Mononuclear cell (primary cell): ENCODE data around the gene PRKCQ. TPM values are rescaled to one million over a fixed set of nuclear protein-coding genes. Genes with fewer than 3 reads are reported as not detected.

Experiments used
- H3K27me3 ChIP-seq: 2 replicates; pipeline ENCODE4 v1.6.0; 2011; ENCODE audit warnings: low read length, control low read depth; ENCODE audit not compliant: insufficient read depth
- H3K4me1 ChIP-seq: 2 replicates; pipeline ENCODE4 v1.5.1; 2011; ENCODE audit warnings: mild to moderate bottlenecking, low read length, control low read depth; ENCODE audit not compliant: insufficient read depth
- H3K4me3 ChIP-seq: 2 replicates; pipeline ENCODE4 v1.5.1; 2011; ENCODE audit warnings: mild to moderate bottlenecking, low read length, moderate library complexity
- H3K9me3 ChIP-seq: 2 replicates; pipeline ENCODE4 v1.5.1; 2011; ENCODE audit warnings: low read depth, mild to moderate bottlenecking, control low read depth, low read length
- total RNA-seq: library from RNA; depleted of rRNA; stranded (reverse); fragments of >200 nt; gene quantifications from one replicate; pipeline ENCODE4 v1.2.3, GENCODE V29; 2012

Gene PRKCQ
- total RNA-seq, 1 donor, result 43.2 TPM

DNA sequence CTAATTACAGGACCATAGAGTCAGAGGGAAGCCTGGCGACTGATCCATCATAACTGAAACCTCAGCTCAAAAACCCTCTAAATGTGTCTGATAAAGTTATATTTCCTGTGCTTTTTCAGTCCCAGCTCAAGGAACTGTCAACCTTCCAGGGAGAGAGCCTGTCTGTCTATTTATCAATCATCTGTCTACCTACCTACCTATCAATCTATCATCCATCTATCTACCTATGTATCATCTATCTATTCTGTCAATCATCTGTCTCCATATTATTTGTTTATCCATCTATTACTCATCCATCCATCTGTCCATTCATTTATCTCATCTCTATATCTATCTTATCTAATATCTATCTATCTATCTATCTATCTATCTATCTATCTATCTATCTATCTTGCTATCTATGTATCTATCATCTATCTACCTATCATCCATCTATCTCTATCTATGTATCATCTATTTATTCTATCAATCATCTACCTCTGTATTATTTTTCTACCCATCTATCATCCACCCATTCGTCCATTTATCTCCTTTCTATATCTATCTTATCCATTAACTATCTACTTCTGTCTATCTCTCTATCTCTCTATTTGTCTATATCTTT is 161.4 kb downstream of the PRKCQ start:
- Histone ChIP-seq H3K4me3 (no peak overlapping the region), H3K4me1 (no peaks in the 10 kb centered on the region), H3K27me3 (no peaks in the 10 kb centered on the region), H3K9me3 (no peaks in the 10 kb centered on the region)

DNA sequence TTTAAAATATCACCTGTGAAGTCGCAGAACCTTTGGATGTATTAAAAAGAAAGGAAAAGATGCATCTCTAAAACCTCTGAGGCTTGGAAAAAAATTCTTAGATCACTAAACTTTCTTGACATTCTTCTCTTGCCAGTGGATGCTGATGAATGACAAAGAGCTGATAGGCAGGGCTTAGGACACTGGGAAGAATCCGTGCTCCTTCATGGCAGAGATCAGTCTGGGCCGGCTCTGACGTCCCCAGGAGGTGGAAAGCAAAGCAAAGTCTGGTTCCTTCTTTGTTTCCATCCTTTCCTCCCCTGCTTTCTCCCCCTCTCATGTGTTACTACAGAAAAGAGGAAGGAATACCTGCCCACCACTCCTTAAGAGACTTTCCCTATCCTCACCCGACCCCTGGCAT is 161.9 kb downstream of the PRKCQ start:
- H3K4me3 ChIP-seq, result no peak overlapping the region
- no peaks in the 10 kb centered on the region for H3K27me3 ChIP-seq
- no peaks in the 10 kb centered on the region for H3K4me1 ChIP-seq
- no peaks in the 10 kb centered on the region for H3K9me3 ChIP-seq

GRCh38 chr10:6416892-6417512 is 163.1 kb downstream of the PRKCQ start:
- H3K9me3 ChIP-seq, result no peaks in the 10 kb centered on the region
- H3K27me3 ChIP-seq, result no peaks in the 10 kb centered on the region
- no peak overlapping the region for H3K4me3 ChIP-seq
- H3K4me1 ChIP-seq, result no peaks in the 10 kb centered on the region

- peaks cover 16% of the 10 kb centered on the region for H3K4me1 ChIP-seq
- no peaks in the 10 kb centered on the region for H3K9me3 ChIP-seq
- no peaks in the 10 kb centered on the region for H3K27me3 ChIP-seq
- no peak overlapping the region for H3K4me3 ChIP-seq
Measured at GRCh38 chr10:6411436-6411835, 168.6 kb downstream of the PRKCQ start.

- Histone ChIP-seq H3K4me3 (no peak overlapping the region), H3K4me1 (peaks cover 16% of the 10 kb centered on the region), H3K9me3 (no peaks in the 10 kb centered on the region), H3K27me3 (no peaks in the 10 kb centered on the region)
Measured at GRCh38 chr10:6410830-6411229, 169.2 kb downstream of the PRKCQ start.

GRCh38 chr10:6409971-6410643 is 170.0 kb downstream of the PRKCQ start:
- no peak overlapping the region for H3K4me3 ChIP-seq

GRCh38 chr10:6408799-6409198 is 171.3 kb downstream of the PRKCQ start:
- Histone ChIP-seq H3K27me3 (no peaks in the 10 kb centered on the region), H3K4me1 (peaks cover 16% of the 10 kb centered on the region), H3K9me3 (no peaks in the 10 kb centered on the region), H3K4me3 (no peak overlapping the region)

More at GRCh38 chr10:6409971-6410643, 170.0 kb downstream of the PRKCQ start:
- Histone ChIP-seq H3K27me3 (no peaks in the 10 kb centered on the region), H3K4me1 (peaks cover 16% of the 10 kb centered on the region), H3K9me3 (no peaks in the 10 kb centered on the region)

DNA sequence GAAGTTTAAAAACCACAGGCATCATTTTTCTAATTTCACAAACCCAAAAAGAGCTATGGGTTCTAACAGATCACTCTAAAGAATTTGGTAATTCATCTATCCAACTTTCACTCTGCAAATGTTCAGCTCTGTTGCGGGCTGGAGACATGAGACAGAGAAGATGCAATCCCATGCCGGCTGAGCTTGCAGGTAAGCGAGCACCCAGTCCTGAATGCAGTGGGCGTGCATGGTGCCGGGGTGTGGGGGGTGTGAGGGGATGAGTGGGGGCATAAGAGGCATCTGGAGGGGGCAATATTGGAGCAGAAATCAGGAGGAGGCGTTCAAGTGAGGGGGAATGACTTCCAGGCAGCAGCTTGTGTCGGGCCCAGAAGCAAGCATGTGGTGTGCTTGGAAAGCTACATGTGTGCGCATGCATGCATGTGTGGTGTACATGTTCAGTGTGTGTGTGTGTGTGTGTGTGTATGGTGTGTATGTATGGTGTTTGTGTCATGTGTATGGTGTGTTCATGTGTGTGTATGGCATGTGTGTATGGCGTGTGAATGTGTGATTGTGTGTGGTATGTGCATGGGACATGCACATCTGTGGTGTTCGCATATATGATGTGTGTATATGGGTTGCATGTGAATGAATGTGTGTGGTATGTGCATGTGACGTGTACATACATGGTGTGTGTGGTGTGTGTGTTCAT is 172.9 kb downstream of the PRKCQ start:
- Histone ChIP-seq H3K4me3 (no peak overlapping the region), H3K4me1 (peaks cover 16% of the 10 kb centered on the region), H3K9me3 (no peaks in the 10 kb centered on the region), H3K27me3 (no peaks in the 10 kb centered on the region)

DNA sequence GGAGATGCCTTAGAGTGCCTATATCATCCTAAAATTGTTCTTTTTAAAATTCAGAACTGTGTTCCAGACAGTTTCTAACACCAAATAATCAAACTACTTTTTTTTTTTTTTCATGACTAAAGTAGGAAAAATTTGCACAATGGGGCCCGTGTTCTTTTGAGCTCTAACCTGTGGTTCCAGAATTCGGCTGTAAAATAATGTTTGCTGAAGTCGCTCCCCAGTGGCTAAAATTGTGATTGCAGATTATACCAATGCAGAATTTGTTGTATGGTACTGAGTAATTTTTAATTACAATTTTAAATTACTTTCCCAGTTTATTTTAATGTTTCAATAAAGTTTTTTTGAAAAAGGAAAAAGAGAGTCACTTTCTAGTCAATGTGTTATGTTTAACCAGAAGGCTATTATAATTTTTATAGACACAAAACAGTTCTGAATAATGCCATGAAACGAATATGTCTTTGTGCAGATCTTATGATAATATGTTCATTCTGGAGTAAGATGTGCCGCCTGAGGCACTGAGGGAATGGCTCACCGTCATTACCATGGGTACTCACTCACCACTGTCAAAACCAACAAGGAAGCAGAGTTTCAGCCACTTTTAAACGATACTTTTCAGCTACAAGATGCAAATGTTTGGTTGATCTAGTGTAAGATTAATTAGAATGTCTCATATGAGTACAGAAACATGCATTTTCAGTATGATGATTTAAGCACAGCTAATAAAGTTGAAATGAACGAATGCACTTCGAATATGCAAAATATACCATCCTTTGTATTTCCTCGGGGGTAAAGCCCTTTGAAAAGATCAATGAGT is 173.6 kb downstream of the PRKCQ start:
- H3K9me3 ChIP-seq, result no peaks in the 10 kb centered on the region
- H3K4me3 ChIP-seq, result no peak overlapping the region
- H3K4me1 ChIP-seq, result peaks cover 22% of the 10 kb centered on the region
- no peaks in the 10 kb centered on the region for H3K27me3 ChIP-seq

DNA sequence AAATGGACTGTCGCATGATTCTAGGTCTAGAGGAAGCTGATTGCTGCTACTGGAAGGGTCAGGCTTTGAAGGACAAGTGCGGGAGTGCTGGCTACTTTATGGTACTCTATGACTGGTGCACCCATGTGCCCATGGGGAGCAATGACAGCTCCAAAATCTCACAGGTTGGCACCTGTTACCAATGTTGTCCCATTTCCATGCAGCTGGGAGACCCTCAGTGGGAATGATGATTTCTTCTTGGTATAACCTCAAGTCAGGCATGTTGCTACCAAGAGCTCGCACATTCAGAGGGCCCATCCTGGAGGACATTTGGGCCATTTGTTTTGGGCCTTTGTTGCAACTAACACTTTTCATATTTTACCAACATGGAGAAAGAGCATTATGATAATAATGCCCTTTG is 174.4 kb downstream of the PRKCQ start:
- H3K4me3 ChIP-seq, result no peak overlapping the region
- no peaks in the 10 kb centered on the region for H3K9me3 ChIP-seq
- no peaks in the 10 kb centered on the region for H3K27me3 ChIP-seq
- peaks cover 23% of the 10 kb centered on the region for H3K4me1 ChIP-seq

DNA sequence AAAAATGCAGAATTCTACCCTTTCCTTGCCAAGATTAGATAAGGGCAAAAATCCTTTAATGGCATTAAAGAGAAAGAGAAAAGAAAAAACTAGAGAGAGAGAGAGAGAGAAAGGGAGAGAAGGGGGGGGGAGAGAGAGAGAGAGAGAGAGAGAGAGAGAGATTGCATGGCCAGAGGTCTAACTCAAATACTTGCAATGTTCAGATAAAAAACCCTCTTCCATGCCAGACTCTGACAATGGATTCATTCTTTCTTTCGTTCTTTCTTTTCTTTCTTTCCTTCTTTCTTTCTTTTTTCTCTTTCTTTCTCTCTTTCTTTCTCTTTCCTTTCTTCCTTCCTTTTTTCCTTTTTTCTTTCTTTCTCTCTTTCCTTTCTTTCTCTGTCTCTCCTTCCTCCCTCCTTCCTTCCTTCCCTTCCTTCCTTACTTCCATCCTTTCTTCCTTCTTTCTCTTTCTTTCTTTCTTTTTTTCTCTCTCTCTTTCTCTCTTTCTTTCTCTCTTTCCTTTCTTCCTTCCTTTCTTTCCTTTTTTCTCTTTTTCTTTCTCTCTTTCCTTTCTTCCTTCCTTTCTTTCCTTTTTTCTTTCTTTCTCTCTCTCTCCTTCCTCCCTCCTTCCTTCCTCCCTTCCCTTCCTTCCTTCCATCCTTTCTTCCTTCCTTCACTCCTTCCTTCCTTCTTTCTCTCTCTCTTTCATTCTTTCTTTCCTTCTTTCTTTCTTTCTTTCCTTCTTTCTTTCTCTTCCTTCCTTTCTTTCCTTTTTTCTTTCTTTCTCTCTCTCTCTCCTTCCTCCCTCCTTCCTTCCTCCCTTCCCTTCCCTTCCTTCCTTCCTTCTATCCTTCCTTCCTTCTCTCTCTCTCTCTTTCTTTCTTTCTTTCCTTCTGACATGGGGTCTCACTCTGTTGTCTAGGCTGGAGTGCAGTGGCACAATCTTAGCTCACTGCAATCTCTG is 175.7 kb downstream of the PRKCQ start:
- H3K9me3 ChIP-seq, result no peaks in the 10 kb centered on the region
- H3K4me3 ChIP-seq, result no peak overlapping the region
- H3K27me3 ChIP-seq, result no peaks in the 10 kb centered on the region
- peaks cover 26% of the 10 kb centered on the region for H3K4me1 ChIP-seq

DNA sequence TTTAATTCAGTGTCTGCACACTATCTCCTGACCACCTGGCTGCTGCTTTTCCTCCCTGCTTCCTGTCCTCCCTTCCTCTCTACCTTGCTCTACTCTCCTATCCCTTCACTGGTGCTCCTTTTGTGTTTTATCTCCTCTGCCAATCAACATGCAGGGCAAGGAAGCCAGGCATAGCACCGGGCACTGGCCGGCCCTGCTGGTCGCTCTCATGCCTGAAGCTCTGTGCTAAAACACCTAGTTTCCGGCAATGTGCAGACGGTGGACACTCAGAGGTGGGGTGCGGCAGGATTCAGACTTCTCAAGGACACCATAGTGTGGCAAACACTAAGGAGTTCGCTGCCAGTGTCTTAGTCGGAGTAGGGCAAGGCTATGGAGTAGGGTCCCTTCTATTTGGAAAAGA is 177.1 kb downstream of the PRKCQ start:
- Histone ChIP-seq H3K4me1 (peaks cover 41% of the 10 kb centered on the region), H3K27me3 (no peaks in the 10 kb centered on the region), H3K4me3 (no peak overlapping the region), H3K9me3 (no peaks in the 10 kb centered on the region)

DNA sequence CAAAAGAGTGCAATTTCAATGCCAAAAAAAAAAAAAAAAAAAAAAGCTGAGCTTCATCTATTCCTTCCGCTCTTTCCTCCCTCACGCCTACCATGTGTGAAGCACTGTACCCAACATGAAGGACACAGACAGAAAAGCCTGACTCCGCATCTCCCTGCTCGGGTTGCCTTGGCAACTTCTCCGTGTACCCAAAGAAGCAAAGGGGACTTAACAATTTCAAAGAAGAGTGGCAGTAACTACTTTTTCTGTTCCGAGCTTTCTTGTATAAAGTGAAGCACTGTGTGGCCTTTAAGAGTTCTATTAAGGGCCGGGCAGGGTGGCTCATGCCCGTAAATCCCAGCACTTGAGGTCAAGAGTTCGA is 177.7 kb downstream of the PRKCQ start:
- H3K4me1 ChIP-seq, result peaks cover 47% of the 10 kb centered on the region
- H3K9me3 ChIP-seq, result no peaks in the 10 kb centered on the region
- no peak overlapping the region for H3K4me3 ChIP-seq
- no peaks in the 10 kb centered on the region for H3K27me3 ChIP-seq
